MG63 (cell line): Measurements from ENCODE around the gene MROH8. TPM values are rescaled to one million over a fixed set of nuclear protein-coding genes. Genes with fewer than 3 reads are reported as not detected.
"Not testable (repeated sequence)": the region's sequence is repeated elsewhere in the genome, so short reads cannot be mapped to it uniquely, and the experiment has no call there.

Source experiments
- DNase-seq: peaks from one replicate; pipeline ENCODE4 v3.0.0-alpha.2; 2020
- H3K27me3 ChIP-seq: fragments of 250-450 bp; sonication (Bioruptor Pico); 2 replicates; pipeline ENCODE4 v1.5.1; 2020; ENCODE audit warnings: mild to moderate bottlenecking, moderate library complexity
- H3K36me3 ChIP-seq: fragments of 250-450 bp; sonication (Bioruptor Pico); 2 replicates; pipeline ENCODE4 v1.5.1; 2020; ENCODE audit warnings: mild to moderate bottlenecking, moderate library complexity
- H3K4me3 ChIP-seq: fragments of 250-450 bp; sonication (Bioruptor Pico); 2 replicates; pipeline ENCODE4 v1.5.1; 2020; ENCODE audit warnings: mild to moderate bottlenecking, moderate library complexity
- H3K9me3 ChIP-seq: fragments of 250-450 bp; sonication (Bioruptor Pico); 2 replicates; pipeline ENCODE4 v1.5.1; 2020; ENCODE audit warnings: mild to moderate bottlenecking, moderate library complexity
- total RNA-seq: library from RNA; depleted of rRNA; stranded (reverse); fragments of >200 nt; shearing (Covaris generic); gene quantifications from 2 replicates; pipeline ENCODE4 v1.2.3, GENCODE V29; 2014; ENCODE audit warnings: low replicate concordance; rRNA removed

Gene MROH8
- total RNA-seq, 1 experiment from 2014 or later: 0.63 TPM

- no peaks in the 10 kb centered on the region for H3K27me3 ChIP-seq
- H3K4me3 ChIP-seq: no peak overlapping the region
- peaks cover 34% of the 10 kb centered on the region for H3K36me3 ChIP-seq
- no peaks in the 10 kb centered on the region for H3K9me3 ChIP-seq
- no peak for DNase-seq
Measured at GRCh38 chr20:37075932-37076685, 103.2 kb downstream of the MROH8 start.

DNA sequence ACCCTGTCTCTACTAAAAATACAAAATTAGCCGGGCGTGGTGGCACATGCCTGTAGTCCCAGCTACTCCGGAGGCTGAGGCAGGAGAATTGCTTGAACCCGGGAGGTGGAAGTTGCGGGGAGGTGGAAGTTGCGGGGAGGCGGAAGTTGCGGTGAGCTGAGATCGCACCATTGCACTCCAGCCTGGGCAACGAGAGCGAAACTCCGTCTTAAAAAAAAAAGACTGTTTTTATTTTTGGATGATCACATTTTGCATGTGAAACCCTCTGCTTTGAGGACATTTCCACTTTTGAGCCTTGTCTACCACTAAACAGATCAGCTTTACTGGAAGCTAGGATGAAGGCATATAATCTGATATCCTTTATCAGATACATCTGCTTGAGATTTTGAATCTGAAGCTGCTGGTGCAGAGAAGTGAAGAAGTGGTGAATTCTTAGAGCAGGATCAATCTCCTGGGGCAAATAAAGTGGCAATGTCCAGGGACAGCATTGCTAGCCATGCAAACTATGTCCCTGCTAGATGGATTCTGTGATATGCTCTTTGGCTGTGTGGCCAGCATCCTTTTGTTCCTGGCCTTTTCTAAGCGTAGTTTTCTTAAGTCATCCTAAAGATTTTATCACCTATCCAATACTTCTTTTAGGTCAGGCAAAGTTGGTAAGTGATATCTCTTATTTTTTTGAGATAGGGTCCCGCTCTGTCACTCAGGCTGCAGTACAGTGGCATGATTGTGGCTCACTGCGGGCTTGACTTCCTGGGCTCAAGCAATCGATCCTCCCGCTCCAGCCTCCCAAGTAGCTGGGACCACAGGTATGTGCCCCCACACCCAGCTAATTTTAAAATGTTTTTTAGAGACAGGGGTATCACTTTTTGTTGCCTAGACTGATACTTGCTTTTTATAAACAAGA is 106.8 kb downstream of the MROH8 start:
- DNase-seq: no peak
- peaks cover 23% of the 10 kb centered on the region for H3K36me3 ChIP-seq
- H3K4me3 ChIP-seq: no peak overlapping the region
- no peaks in the 10 kb centered on the region for H3K9me3 ChIP-seq
- no peaks in the 10 kb centered on the region for H3K27me3 ChIP-seq

DNA sequence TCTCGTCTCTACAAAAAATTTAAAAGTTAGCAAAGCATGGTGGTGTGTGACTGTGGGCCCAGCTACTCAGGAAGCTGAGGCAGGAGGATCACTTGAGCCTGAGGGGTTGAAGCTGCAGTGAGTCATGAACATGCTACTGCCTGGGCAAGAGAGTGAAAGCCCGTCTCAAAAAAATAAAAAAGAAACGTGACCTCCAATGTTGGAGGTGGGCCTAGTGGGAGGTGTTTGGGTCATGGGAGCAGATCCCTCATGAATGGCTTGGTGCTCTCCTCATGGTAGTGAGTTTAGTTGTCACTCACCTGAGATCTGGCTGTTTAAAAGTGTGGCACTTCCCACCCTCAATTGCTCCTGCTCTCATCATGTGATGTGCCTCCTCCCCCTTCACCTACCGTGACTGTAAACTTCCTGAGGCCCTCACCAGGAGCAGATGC is 107.9 kb downstream of the MROH8 start:
- DNase-seq: peak; percentile 87
- no peaks in the 10 kb centered on the region for H3K9me3 ChIP-seq

GRCh38 chr20:37069563-37069962 is 109.8 kb downstream of the MROH8 start:
- H3K27me3 ChIP-seq, DNase-seq: not testable (repeated sequence)
- H3K36me3 ChIP-seq: peaks cover 33% of the 10 kb centered on the region

More for the DNA sequence above, 107.9 kb downstream of the MROH8 start:
- Histone ChIP-seq H3K27me3 (no peaks in the 10 kb centered on the region), H3K36me3 (peaks cover 25% of the 10 kb centered on the region), H3K4me3 (no peak overlapping the region)

GRCh38 chr20:37066168-37066567 is 113.2 kb downstream of the MROH8 start:
- no peak overlapping the region for H3K4me3 ChIP-seq

More at GRCh38 chr20:37069563-37069962, 109.8 kb downstream of the MROH8 start:
- not testable (repeated sequence) for H3K9me3 ChIP-seq, H3K4me3 ChIP-seq

DNA sequence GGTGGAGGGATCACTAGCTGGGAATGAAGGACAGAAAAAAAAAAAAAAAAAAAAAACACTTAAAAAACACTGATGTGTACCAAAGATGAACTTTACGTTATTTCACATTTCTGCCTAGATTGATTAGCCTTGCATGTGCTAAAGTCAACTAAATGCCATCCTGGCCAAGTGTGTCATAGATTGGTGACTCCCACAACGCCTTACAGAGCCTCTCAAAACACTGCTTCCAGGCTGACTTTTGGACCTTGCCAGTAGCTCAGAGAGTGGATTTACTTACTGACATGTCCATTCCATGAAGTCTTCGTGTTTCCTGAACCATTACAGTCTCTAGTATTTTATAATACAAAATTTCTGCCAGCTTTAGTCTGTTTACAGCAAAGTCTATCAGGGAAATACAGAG is 124.1 kb downstream of the MROH8 start:
- no peak overlapping the region for H3K4me3 ChIP-seq
- DNase-seq: no peak
- no peaks in the 10 kb centered on the region for H3K27me3 ChIP-seq
- no peaks in the 10 kb centered on the region for H3K9me3 ChIP-seq
- peaks cover 60% of the 10 kb centered on the region for H3K36me3 ChIP-seq

More at GRCh38 chr20:37066168-37066567, 113.2 kb downstream of the MROH8 start:
- H3K9me3 ChIP-seq: no peaks in the 10 kb centered on the region
- H3K27me3 ChIP-seq: no peaks in the 10 kb centered on the region
- peaks cover 46% of the 10 kb centered on the region for H3K36me3 ChIP-seq
- no peak for DNase-seq

GRCh38 chr20:37053230-37053950 is 126.0 kb downstream of the MROH8 start:
- H3K9me3 ChIP-seq: no peaks in the 10 kb centered on the region
- H3K4me3 ChIP-seq: no peak overlapping the region
- H3K27me3 ChIP-seq: no peaks in the 10 kb centered on the region
- H3K36me3 ChIP-seq: peaks cover 56% of the 10 kb centered on the region
- no peak for DNase-seq

Other genes with a start within 250 kb of the MROH8 start
- 13.6 and 26.3 TPM in 2 replicates for gene SAMHD1, start 227.8 kb downstream of the MROH8 start, total RNA-seq
- 11.1 and 18.3 TPM in 2 replicates for gene RBL1, start 83.6 kb downstream of the MROH8 start, total RNA-seq
- 359 and 488 TPM in 2 replicates for gene RPN2, start 218 bp downstream of the MROH8 start, total RNA-seq
- gene GHRH, start 82.3 kb upstream of the MROH8 start, total RNA-seq: not detected in 2 replicates
- 72.7 and 107 TPM in 2 replicates for gene MANBAL, start 110.1 kb upstream of the MROH8 start, total RNA-seq
- 25.4 and 33.0 TPM in 2 replicates for gene SRC, start 166.6 kb upstream of the MROH8 start, total RNA-seq